ENCODE measurements around the gene NDST1.

DNA sequence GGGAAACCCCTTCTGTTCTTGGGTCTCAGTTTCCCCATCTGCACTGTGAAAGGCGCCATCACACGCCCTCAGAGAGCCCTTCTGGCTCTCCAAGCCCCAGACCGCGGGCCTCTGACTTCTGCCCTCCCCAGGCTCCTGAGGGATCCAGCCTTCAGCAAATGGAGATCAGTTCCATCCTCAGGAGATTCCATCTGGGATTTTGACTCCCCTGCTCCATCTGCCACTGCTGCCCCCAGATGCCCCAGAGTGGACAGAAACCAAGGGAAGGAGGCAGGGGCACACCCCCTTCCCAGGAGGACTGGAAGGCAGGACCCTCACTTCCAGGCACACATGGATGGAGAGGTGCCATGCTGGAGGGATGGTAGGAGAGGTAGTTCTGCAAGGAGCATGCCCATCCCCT lies 39.7 kb upstream of the NDST1 start:
- TF ChIP-seq, protein P1, sequence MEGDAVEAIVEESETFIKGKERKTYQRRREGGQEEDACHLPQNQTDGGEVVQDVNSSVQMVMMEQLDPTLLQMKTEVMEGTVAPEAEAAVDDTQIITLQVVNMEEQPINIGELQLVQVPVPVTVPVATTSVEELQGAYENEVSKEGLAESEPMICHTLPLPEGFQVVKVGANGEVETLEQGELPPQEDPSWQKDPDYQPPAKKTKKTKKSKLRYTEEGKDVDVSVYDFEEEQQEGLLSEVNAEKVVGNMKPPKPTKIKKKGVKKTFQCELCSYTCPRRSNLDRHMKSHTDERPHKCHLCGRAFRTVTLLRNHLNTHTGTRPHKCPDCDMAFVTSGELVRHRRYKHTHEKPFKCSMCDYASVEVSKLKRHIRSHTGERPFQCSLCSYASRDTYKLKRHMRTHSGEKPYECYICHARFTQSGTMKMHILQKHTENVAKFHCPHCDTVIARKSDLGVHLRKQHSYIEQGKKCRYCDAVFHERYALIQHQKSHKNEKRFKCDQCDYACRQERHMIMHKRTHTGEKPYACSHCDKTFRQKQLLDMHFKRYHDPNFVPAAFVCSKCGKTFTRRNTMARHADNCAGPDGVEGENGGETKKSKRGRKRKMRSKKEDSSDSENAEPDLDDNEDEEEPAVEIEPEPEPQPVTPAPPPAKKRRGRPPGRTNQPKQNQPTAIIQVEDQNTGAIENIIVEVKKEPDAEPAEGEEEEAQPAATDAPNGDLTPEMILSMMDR (IDR thresholded peaks at IDR 0.05): no peak
- no peak for TF ChIP-seq POLR2A (IDR thresholded peaks at IDR 0.05)
